Activated T-cell treated with anti-CD3 and anti-CD28 coated beads for 48 hours (primary cell): ENCODE results near the gene SLC37A4.
"Not testable (repeated sequence)": the region's sequence is repeated elsewhere in the genome, so short reads cannot be mapped to it uniquely, and the experiment has no call there.

ENCODE experiments used
- DNase-seq: peaks from one replicate; pipeline ENCODE4 v3.0.0-alpha.2; 2020; ENCODE audit warnings: low read depth

The SLC37A4 gene

GRCh38 chr11:119030329-119031047 lies at the start of gene SLC37A4:
Gene SLC37A4, minus strand, starts transcription at chr11:119030877.
- DNase-seq = peak; percentile 99

GRCh38 chr11:119078675-119079420 lies 48.2 kb upstream of the SLC37A4 start:
- DNase-seq = no peak

GRCh38 chr11:119077839-119078238 lies 47.2 kb upstream of the SLC37A4 start:
- DNase-seq = no peak

GRCh38 chr11:119067371-119068222 lies 36.9 kb upstream of the SLC37A4 start, which contains the start of gene VPS11:
Gene VPS11, plus strand, starts transcription at chr11:119067818. Its CDS starts 6 bp downstream, at chr11:119067824.
- peak; percentile 98 for DNase-seq

- DNase-seq = peak; percentile 19
These were observed 34.7 kb upstream of the SLC37A4 start for GRCh38 chr11:119065369-119065768.

- no peak for DNase-seq
These were observed 32.1 kb upstream of the SLC37A4 start for GRCh38 chr11:119062779-119063178.

GRCh38 chr11:119061256-119061655 lies 30.6 kb upstream of the SLC37A4 start:
- no peak for DNase-seq

- DNase-seq = not testable (repeated sequence)
These were observed 28.5 kb upstream of the SLC37A4 start for GRCh38 chr11:119059128-119059527.

GRCh38 chr11:119057000-119057769 lies 26.5 kb upstream of the SLC37A4 start, which contains the start of gene HYOU1:
Gene HYOU1, minus strand, starts transcription at chr11:119057205. Its CDS starts 1,045 bp downstream, at chr11:119056160.
- peak; percentile 100 for DNase-seq

- DNase-seq = peak; percentile 25
These were observed 25.8 kb upstream of the SLC37A4 start for GRCh38 chr11:119056421-119056999.

- no peak for DNase-seq
These were observed 25.2 kb upstream of the SLC37A4 start for GRCh38 chr11:119055901-119056300.

- DNase-seq = no peak
These were observed 23.7 kb upstream of the SLC37A4 start for GRCh38 chr11:119054418-119054817.

GRCh38 chr11:119052163-119052814 lies 21.6 kb upstream of the SLC37A4 start:
- DNase-seq = no peak

GRCh38 chr11:119051440-119052162 lies 20.9 kb upstream of the SLC37A4 start:
- DNase-seq = no peak

- DNase-seq = no peak
These were observed 18.4 kb upstream of the SLC37A4 start for GRCh38 chr11:119049081-119049480.

GRCh38 chr11:119048644-119049043 lies 18.0 kb upstream of the SLC37A4 start:
- DNase-seq = no peak

- DNase-seq = no peak
These were observed 16.5 kb upstream of the SLC37A4 start for GRCh38 chr11:119047205-119047604.

GRCh38 chr11:119046489-119046888 lies 15.8 kb upstream of the SLC37A4 start:
- no peak for DNase-seq

- no peak for DNase-seq
These were observed 14.0 kb upstream of the SLC37A4 start for GRCh38 chr11:119044708-119045107.

- DNase-seq = no peak
These were observed 12.2 kb upstream of the SLC37A4 start for GRCh38 chr11:119042927-119043326.
